Tibial artery (tissue), 4 donors: ENCODE measurements around the gene SMIM41.

Experiments
- DNase-seq, 2 donors: peaks; one replicate each; pipeline ENCODE4 v3.0.0-alpha.2; 2019
- H3K27ac ChIP-seq, 2 donors: fragments of 200-600 bp; sonication (generic) in 1 of 2; 1 replicate in 1 of 2; 2 replicates in 1 of 2; pipeline ENCODE4 v1.5.1; 2018 to 2019; ENCODE audit warnings: mild to moderate bottlenecking in 1 of 2
- H3K27me3 ChIP-seq, 2 donors: fragments of 200-600 bp; sonication (generic) in 1 of 2; one replicate each; pipeline versions ENCODE4 v1.5.1 to v1.6.0; 2016 to 2019
- H3K36me3 ChIP-seq, 3 donors: fragments of 200-600 bp; sonication (generic) in 2 of 3; one replicate each; pipeline ENCODE4 v1.5.1; 2016 to 2019; ENCODE audit warnings: mild to moderate bottlenecking in 2 of 3
- H3K4me1 ChIP-seq, 4 donors: fragments of 200-600 bp; sonication (generic) in 2 of 4; 1 replicate in 3 of 4; 2 replicates in 1 of 4; pipeline ENCODE4 v1.5.1; 2016 to 2019
- H3K4me3 ChIP-seq, 2 donors: fragments of 200-600 bp; sonication (generic) in 1 of 2; 1 replicate in 1 of 2; 2 replicates in 1 of 2; pipeline ENCODE4 v1.5.1; 2018 to 2019; ENCODE audit warnings: mild to moderate bottlenecking in 2 of 2
- H3K9me3 ChIP-seq, 3 donors: fragments of 200-600 bp; sonication (generic) in 1 of 3; one replicate each; pipeline ENCODE4 v1.5.1; 2016 to 2019
- CTCF ChIP-seq, 2 experiments: fragments of 200-600 bp in 1 of 2; fragments of 450-650 bp in 1 of 2; IDR thresholded peaks; one replicate each; pipeline ENCODE4 v1.5.1; 2017 to 2019; ENCODE audit warnings: antibody characterized with exemption in 2 of 2, mild to moderate bottlenecking in 1 of 2, moderate library complexity in 1 of 2
- intact Hi-C: fragments of 100-400 bp; cut with DNase I; formaldehyde crosslinking; loops from one replicate; pipeline ENCODE4 v1.15.0; 2023; ENCODE audit warnings: low total_unique reads

SMIM41 gene

GRCh38 chr12:52046859-52047258 lies 32.6 kb upstream of the SMIM41 start:
- intact Hi-C loops, result no loop called here
- no peak for DNase-seq
- H3K27me3 ChIP-seq, result no peaks in the 10 kb centered on the region
- no peak overlapping the region for H3K4me3 ChIP-seq
- peaks cover 0 to 72% (median 58%) of the 10 kb centered on the region in 4 donors for H3K4me1 ChIP-seq
- peak overlapping the region in 1 of 2 donors; percentile 96 for H3K27ac ChIP-seq
- TF ChIP-seq CTCF (IDR thresholded peaks at IDR 0.05), result no peak
- H3K9me3 ChIP-seq, result no peaks in the 10 kb centered on the region
- peaks cover 0 to 10% (median 0%) of the 10 kb centered on the region in 3 donors for H3K36me3 ChIP-seq

- intact Hi-C loops, result no loop called here
- Histone ChIP-seq H3K27ac (peak overlapping the region; percentile 98 to 100), H3K27me3 (no peaks in the 10 kb centered on the region)
These were observed 30.2 kb upstream of the SMIM41 start for GRCh38 chr12:52049286-52049685.

DNA sequence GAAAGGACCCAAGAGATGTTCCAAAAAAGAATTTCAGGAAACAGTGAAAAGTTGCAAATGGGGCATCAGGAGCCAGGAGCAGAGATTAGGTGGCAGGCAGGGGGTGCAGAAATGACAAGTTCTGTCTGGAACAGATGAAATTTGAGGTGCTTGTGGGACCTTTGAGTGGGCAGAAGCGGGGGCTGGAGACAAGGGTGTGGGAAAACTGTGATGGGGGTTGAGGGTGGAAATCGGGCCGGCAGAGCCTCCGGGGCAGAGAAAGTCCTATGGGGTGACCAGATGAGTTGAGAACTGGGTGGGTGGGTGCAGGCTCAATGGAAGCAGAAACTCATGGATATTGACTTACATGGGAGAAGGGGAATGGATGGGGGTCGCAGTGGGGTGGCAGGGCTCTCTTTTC lies 29.8 kb upstream of the SMIM41 start:
- H3K4me1 ChIP-seq, result peaks cover 0 to 58% (median 43%) of the 10 kb centered on the region in 4 donors
- H3K27me3 ChIP-seq, result no peaks in the 10 kb centered on the region
- DNase-seq, result no peak
- intact Hi-C loops, result no loop called here
- peak overlapping the region; percentile 98 to 100 for H3K27ac ChIP-seq
- peak overlapping the region in 1 of 2 donors; percentile 73 for H3K4me3 ChIP-seq
- no peaks in the 10 kb centered on the region for H3K9me3 ChIP-seq
- H3K36me3 ChIP-seq, result peaks cover 7 to 30% (median 12%) of the 10 kb centered on the region in 3 donors
- TF ChIP-seq CTCF (IDR thresholded peaks at IDR 0.05), result no peak

More at GRCh38 chr12:52049286-52049685, 30.2 kb upstream of the SMIM41 start:
- peaks cover 0 to 61% (median 46%) of the 10 kb centered on the region in 4 donors for H3K4me1 ChIP-seq
- no peaks in the 10 kb centered on the region for H3K9me3 ChIP-seq
- no peak overlapping the region for H3K4me3 ChIP-seq
- H3K36me3 ChIP-seq, result peaks cover 3 to 27% (median 8%) of the 10 kb centered on the region in 3 donors
- DNase-seq, result no peak
- no peak for TF ChIP-seq CTCF (IDR thresholded peaks at IDR 0.05)

GRCh38 chr12:52050116-52050757 lies 29.3 kb upstream of the SMIM41 start:
- TF ChIP-seq CTCF (IDR thresholded peaks at IDR 0.05), result no peak
- intact Hi-C loops, result no loop called here
- peaks cover 12 to 30% (median 18%) of the 10 kb centered on the region in 3 donors for H3K36me3 ChIP-seq
- H3K9me3 ChIP-seq, result no peaks in the 10 kb centered on the region
- no peaks in the 10 kb centered on the region for H3K27me3 ChIP-seq
- peak in 1 of 2 donors; percentile 88 for DNase-seq
- peak overlapping the region; percentile 64 to 73 for H3K4me3 ChIP-seq
- peaks cover 0 to 58% (median 40%) of the 10 kb centered on the region in 4 donors for H3K4me1 ChIP-seq
- H3K27ac ChIP-seq, result peak overlapping the region; percentile 98 to 100

DNA sequence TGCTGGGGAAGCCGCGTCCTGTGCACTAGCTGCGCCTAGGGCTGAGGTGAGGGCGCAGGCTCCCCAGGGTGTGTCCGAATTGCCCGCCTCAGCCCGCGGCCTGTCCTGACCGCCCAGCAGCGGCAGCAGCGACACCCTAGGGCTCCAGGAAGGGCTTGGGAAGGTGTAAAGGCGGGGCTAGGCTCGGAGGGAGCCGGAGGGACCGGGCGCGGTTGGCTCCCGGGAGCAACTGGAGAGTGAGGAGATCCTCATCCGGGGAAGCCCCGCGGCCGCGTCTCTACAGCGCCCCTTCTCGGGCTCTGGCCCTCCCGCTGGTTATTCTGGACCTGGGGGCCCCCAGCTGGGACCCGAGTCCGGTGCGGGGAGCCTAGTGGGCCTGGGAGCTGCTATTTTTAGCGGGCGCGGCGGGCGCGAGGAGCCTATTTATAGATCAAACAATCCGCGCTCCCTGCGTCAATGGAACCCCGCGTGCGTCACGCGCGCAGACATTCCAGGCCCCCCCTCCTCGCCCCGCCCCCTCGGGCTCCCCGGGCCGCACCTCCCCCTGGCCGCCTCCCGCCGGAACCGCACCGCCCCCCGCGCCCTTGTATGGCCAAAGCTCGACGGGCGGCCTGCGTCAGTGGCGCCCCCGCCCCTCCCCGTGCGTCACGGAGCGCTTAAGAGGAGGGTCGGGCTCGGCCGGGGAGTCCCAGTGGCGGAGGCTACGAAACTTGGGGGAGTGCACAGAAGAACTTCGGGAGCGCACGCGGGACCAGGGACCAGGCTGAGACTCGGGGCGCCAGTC lies 28.6 kb upstream of the SMIM41 start, which contains the start of gene NR4A1:
TSS of gene NR4A1 (plus strand) at position 685 of the 784 bp plus-strand sequence. CDS start 2,887 bp downstream, outside the sequence.
- Histone ChIP-seq H3K27ac (peak within 1 kb of the TSS; percentile 98 to 100), H3K4me3 (peak within 1 kb of the TSS; percentile 64 to 73), H3K36me3 (peaks cover 19 to 34% (median 25%) of the 10 kb centered on the region in 3 donors), H3K27me3 (no peaks in the 10 kb centered on the region), H3K4me1 (peaks cover 0 to 53% (median 34%) of the 10 kb centered on the region in 4 donors), H3K9me3 (no peaks in the 10 kb centered on the region)
- no peak for TF ChIP-seq CTCF (IDR thresholded peaks at IDR 0.05)
- intact Hi-C loops, result no loop called here
- peak; percentile 98 to 99 for DNase-seq
